ENCODE data around the gene JTB.

JTB gene

GRCh38 chr1:153978274-153978909 is 918 bp upstream of the JTB start:
- no peak for DNase-seq

DNA sequence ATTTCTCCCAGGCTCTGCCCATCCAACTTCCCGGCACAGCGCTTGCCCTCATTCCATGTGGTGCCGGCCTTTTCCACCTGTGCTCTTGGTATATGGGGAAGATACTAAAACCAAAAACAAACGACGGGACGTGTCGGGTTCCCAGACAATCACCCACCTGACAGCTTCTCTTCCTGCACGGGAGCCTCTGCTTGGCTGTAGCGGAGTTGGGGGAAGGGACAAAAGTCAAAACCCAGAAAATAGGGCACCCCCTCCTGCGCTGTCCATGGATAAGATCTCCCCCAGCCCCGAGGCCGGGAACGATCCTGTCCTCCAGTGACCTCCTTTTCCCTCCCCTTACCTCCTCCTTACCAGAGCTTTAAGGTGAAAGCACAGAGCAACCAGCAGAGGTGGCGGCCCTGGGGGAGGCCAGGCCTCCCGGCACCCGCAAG is 640 bp downstream of the JTB start:
- DNase-seq = no peak

- no peak for DNase-seq
Observed at GRCh38 chr1:153973525-153973924, 3.9 kb downstream of the JTB start.

DNA sequence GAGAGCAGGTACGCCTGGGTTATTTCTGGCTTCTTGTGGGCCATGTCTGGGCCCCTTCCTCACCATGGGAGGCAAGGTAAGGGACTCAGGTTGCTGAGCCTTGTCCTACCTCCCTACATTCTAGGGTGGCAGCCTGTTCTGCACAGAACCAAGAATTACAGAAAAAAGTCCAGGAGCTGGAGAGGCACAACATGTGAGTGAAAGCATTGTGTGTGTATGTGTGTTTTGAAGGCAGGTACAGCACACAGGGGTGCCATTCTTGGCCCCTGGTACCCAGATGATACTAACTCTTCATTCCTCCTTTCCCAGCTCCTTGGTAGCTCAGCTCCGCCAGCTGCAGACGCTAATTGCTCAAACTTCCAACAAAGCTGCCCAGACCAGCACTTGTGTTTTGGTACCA is 4.4 kb downstream of the JTB start:
- no peak for DNase-seq

DNA sequence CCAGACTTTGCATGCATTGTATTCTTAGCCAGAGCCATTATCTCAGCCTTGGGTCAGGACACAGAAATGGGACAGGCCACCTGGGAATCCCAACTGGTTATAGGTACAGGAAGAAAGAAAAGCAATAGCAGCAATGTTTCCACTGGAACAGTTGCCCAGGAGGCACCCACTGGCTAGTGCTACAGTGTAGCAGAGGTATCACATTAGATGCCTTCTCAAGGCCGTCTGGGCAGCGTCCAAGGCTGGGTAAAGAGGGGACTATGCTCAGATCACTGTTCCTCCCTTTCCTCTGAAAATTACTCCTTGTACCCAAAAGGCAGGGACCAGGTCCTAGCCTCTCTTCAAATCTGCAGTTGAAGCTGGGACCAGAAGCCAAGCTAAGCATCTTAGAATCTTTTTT is 7.1 kb downstream of the JTB start:
- no peak for DNase-seq

DNA sequence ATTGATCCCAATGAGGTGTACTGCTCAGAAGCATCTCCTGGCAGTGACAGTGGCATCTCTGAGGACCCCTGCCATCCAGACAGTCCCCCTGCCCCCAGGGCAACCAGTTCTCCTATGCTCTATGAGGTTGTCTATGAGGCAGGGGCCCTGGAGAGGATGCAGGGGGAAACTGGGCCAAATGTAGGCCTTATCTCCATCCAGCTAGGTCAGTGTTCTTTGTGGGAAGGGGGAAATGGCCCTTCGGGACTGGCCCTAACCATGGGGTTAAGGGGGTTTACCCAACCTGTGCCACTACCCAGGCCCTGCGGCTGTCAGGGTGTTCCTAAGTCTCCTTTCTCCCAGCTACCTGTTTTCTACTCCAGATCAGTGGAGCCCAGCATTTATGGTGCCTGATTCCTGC is 8.5 kb downstream of the JTB start:
- no peak for DNase-seq

DNA sequence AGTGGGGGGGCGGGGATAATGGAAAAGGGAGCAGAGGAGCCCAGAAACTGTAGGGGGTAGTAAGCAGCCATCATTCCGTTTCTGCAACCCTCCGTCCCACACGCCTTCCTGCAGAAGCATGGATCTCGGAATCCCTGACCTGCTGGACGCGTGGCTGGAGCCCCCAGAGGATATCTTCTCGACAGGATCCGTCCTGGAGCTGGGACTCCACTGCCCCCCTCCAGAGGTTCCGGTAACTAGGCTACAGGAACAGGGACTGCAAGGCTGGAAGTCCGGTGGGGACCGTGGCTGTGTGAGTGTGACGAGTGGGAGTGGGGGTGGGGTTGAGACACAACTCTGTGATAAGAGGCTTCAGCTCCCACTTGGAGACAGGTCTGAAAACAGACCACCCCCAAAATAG is 9.1 kb downstream of the JTB start:
- no peak for DNase-seq

DNA sequence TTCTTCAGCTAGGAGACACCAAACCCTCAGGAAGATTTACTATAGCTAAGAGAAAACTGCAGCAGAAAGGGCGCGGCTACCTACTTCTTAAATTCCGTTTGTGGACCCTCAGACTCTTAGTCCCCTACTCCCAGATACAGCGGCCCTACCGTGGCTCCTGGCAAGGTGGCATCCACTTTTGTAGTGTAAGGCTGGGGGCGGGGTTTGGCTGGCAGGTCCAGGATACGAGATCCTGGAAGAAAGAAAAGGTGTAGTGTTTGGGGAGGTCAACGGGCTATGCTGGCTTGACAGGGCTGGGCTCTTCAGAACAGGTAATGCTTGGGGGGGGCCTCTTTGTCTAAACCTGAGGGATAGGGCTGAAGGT is 9.5 kb downstream of the JTB start:
- DNase-seq = no peak

DNA sequence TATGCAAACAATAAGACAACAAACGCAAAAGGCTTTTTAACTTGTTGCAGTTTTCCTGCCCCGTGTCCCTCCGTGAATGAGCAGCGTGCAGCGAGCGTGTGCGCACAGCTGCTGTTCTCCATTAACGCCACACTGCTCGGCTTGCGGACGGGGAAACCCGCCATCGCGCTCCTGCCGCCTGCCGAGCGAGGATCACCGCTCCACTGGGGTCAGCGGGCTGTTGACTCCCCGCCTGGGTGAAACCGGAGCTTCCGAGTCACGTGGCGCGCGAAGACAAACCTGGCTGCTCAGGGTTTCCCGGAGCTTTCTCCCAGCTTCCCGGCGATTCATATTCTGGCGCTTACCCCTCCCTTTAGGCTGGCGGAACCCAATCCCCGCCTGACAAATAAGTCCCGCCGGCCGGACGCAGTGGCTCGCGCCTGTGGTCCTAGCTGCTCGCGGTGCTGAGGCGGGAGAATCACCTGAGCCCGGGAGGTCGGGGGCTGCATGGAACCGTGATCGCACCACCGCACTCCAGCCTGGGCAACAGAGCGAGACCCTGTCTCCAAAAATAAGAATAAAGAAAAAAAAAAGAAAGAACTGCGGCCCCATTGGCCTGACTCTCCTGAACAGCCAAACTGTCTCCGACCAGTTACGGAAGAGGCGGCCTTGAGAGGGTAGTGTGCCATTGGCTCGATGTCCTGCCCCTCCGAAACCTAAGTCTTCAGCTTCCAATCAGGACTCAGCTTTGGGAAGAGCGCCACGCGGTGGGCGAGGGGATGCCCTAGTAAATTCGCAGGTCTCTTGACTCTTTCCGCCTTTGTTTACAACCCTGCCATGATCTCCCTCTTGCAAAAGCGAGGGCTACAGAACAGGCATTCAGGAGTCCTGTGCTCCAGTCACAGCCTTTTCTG is 10.1 kb downstream of the JTB start, which contains the start of gene CREB3L4:
CREB3L4 (plus strand) TSS at position 796 of the 893 bp plus-strand sequence. CDS start 624 bp downstream, outside the sequence.
- DNase-seq = peak; percentile 79 to 86

DNA sequence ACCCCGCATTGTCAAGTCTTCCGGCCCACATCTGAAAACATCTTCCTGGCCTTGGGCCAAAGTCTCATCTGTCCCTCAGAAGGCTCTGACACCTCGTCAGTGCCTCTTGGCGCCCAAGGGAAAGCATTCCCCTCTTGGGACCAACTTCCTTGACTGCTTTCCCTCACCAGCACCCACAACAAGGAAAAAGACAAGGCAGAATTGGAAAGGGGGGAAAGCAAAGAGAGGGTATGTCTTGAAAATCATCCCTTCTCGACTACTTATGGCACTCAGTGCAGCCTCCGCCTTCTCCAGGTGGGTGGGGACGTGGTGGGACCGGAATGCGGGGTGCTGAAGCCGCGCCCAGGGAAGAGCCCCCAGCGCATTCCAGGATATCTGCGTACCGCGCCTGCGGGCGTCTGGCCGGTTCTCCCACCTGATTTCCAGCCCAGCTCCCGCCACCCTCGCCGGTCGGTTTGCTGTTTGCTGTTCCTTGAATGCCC is 13.6 kb downstream of the JTB start:
- DNase-seq = no peak

- peak; percentile 99 for DNase-seq
Observed at GRCh38 chr1:153963030-153963849, 14.2 kb downstream of the JTB start, which contains the start of gene SLC39A1. SLC39A1 (minus strand) TSS chr1:153963537; CDS start chr1:153962715, 822 bp downstream.

DNA sequence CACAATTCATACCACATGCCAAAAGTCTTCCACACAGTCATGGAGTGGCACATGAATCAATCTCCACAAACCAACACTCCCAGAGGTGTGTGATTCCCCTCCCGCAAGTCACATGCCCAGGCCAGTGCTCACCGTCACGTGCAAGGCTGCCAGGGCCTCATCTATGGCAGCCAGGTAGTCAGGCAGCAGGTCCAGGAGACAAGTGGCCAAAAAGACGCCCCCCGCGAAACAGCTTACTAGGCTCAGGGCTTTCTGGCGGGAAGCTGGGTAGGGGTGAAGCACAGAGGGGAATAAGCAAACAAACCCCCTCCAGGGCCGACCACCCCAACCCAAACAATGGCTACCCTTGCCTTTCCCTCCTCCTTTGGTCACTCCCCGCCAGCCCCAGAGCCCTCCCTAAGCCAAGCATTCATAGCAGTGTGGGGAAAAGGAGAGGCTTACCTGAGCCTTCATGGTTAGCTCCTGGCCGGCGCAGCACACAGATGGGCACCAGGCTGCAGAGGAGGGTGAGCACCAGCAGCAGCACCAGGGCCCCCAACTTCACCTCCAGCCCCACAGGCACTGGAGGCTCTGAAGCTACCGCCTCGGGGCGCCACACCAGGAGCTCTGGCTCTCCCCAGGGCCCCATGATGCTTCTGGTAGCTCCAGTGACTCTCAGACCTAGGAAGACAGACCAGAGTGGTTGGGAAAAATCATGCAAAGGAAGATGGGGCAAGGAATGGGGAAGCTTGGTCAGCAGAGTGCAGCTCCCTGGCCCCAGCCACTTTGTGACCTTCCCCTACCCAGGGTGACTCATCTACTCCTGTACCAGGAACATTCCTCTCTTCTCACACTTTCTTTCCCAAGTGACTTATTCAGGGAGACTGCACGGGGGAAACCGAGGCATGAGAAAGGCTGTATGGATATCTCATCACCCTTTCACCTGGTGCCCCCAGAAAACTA is 15.1 kb downstream of the JTB start:
- DNase-seq = no peak

DNA sequence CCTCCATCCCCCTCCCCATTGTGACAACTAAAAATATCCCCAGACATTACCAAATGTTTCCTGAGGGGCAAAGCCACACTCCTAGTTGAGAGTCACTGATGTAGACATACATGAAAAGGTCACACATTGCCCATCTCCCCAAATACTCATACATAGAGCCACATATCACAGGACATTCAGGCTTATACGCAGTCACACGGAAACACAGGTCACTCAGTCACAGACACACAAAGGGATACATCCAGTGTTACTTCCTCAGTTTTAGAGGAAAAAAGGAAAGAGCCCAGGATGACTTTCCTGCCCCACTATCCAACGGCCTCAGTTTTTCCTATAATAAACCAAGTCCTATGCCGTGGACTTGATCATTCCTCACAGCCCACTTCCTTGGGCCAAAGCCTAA is 16.1 kb downstream of the JTB start:
- DNase-seq = no peak

DNA sequence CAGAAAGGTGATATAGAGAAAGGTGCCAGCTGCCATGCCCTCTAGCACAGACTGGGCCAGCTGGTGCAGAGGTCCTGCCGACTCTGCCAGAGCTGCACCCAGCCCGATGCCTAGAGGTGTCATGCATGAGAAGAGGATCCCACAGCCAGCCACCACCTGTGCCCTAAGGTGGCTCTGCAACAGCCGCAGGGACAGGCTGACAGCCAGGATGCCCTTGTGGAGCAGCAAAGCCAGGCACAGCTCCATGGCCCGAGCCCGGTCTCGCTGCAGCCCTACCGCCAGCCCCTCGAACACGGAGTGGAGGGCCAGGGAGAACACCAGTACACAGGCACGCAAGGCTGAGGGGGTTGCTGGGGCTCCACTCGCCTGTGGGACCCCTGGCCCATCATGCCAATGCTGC is 17.3 kb downstream of the JTB start:
- DNase-seq = no peak

- no peak for DNase-seq
Observed at GRCh38 chr1:153959454-153959853, 18.0 kb downstream of the JTB start.

- no peak for DNase-seq
Observed at GRCh38 chr1:153958961-153959260, 18.6 kb downstream of the JTB start.

GRCh38 chr1:153958111-153958960 is 19.1 kb downstream of the JTB start, which contains the start of gene CRTC2:
CRTC2 (minus strand) TSS chr1:153958612; CDS start chr1:153958497, 115 bp downstream.
- peak; percentile 98 for DNase-seq

GRCh38 chr1:153957744-153958110 is 19.7 kb downstream of the JTB start:
- DNase-seq = peak in 1 of 2 experiments; percentile 56

DNA sequence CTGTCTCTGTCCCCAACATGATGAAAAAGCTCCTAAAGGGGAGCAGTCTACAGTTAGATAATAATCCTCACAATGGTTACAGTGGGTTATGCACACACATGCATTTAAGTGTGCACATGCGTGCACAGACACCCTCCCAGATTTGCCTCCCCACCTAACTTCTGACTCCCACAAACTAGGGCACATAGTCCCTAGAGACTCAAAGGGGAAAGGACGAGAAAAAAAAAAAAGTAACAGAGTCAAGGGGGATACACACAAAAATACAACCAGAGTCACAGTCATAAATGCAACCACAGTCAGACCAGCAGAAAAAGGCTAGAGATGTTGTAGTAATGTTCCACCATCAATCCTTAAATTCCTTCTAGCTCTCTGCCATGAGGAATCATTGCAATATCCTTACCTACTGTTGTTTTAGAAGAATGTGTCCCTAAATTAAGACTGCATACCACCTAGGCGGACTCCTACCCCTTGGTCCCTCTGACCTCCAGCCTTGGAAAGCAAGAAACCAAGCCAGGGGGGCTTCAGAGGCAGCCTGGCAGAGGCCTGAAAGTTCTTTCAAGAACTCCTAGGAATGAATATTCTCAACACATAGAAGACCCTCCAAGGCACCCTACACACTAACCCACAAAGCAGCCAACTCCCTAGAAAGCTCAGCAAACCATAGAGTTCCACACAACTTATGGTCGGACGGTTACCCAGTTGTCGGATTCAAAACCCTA is 20.3 kb downstream of the JTB start:
- DNase-seq = no peak

GRCh38 chr1:153954826-153955225 is 22.6 kb downstream of the JTB start:
- no peak for DNase-seq
